ENCODE measurements around the gene LRCH4. TPM values are rescaled to one million over a fixed set of nuclear protein-coding genes. Genes with fewer than 3 reads are reported as not detected.

The LRCH4 gene
- total and polyA plus RNA-seq, 9 of the 15 experiments (the other 6 are each of a cell fraction or from before 2014, with no cell fraction given) = 0.06 to 63.3 (median 15.0) TPM

DNA sequence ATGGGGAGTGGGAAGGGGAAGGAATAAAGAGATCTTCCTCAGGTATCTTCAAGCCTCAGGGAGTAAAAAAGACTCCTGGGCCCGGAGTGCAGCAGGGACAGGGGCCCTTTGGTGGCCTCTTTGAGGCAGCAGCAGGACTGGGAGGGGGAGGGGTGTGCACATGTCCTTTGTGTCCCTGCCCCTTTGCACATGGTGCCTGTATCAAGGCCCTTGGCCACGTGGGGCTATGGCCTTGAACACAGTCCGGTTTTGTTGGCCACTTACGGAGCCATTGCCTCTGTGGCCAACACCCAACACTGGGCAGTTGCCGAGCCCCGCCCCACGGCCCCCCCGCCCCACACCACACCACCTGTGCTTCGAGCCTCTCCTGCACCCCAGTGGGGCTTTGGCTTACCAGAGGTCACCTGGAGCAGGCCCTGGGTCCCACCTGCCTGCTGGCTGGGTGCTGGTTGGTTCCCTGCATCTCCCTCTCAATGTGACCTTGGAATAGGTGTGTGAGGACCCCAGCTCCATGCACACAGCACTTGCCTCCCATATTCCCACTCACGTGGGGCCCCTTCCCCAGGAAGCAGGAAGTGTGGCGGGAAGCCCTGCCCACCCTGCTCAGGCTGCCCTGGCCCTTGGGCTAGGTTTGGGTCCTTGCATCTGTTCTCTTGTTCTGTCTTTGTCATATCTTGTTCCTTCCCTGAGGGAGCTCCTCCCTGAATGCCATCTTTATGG, 17.6 kb downstream of the LRCH4 start (continued):
- TF ChIP-seq, protein P1, sequence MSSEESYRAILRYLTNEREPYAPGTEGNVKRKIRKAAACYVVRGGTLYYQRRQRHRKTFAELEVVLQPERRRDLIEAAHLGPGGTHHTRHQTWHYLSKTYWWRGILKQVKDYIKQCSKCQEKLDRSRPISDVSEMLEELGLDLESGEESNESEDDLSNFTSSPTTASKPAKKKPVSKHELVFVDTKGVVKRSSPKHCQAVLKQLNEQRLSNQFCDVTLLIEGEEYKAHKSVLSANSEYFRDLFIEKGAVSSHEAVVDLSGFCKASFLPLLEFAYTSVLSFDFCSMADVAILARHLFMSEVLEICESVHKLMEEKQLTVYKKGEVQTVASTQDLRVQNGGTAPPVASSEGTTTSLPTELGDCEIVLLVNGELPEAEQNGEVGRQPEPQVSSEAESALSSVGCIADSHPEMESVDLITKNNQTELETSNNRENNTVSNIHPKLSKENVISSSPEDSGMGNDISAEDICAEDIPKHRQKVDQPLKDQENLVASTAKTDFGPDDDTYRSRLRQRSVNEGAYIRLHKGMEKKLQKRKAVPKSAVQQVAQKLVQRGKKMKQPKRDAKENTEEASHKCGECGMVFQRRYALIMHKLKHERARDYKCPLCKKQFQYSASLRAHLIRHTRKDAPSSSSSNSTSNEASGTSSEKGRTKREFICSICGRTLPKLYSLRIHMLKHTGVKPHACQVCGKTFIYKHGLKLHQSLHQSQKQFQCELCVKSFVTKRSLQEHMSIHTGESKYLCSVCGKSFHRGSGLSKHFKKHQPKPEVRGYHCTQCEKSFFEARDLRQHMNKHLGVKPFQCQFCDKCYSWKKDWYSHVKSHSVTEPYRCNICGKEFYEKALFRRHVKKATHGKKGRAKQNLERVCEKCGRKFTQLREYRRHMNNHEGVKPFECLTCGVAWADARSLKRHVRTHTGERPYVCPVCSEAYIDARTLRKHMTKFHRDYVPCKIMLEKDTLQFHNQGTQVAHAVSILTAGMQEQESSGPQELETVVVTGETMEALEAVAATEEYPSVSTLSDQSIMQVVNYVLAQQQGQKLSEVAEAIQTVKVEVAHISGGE (CRISPR knock-in tag; IDR thresholded peaks at IDR 0.05) = no peak
- TF ChIP-seq, protein P2, sequence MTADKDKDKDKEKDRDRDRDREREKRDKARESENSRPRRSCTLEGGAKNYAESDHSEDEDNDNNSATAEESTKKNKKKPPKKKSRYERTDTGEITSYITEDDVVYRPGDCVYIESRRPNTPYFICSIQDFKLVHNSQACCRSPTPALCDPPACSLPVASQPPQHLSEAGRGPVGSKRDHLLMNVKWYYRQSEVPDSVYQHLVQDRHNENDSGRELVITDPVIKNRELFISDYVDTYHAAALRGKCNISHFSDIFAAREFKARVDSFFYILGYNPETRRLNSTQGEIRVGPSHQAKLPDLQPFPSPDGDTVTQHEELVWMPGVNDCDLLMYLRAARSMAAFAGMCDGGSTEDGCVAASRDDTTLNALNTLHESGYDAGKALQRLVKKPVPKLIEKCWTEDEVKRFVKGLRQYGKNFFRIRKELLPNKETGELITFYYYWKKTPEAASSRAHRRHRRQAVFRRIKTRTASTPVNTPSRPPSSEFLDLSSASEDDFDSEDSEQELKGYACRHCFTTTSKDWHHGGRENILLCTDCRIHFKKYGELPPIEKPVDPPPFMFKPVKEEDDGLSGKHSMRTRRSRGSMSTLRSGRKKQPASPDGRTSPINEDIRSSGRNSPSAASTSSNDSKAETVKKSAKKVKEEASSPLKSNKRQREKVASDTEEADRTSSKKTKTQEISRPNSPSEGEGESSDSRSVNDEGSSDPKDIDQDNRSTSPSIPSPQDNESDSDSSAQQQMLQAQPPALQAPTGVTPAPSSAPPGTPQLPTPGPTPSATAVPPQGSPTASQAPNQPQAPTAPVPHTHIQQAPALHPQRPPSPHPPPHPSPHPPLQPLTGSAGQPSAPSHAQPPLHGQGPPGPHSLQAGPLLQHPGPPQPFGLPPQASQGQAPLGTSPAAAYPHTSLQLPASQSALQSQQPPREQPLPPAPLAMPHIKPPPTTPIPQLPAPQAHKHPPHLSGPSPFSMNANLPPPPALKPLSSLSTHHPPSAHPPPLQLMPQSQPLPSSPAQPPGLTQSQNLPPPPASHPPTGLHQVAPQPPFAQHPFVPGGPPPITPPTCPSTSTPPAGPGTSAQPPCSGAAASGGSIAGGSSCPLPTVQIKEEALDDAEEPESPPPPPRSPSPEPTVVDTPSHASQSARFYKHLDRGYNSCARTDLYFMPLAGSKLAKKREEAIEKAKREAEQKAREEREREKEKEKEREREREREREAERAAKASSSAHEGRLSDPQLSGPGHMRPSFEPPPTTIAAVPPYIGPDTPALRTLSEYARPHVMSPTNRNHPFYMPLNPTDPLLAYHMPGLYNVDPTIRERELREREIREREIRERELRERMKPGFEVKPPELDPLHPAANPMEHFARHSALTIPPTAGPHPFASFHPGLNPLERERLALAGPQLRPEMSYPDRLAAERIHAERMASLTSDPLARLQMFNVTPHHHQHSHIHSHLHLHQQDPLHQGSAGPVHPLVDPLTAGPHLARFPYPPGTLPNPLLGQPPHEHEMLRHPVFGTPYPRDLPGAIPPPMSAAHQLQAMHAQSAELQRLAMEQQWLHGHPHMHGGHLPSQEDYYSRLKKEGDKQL (CRISPR knock-in tag; IDR thresholded peaks at IDR 0.05; ENCODE audit: borderline replicate concordance) = no peak
- TF ChIP-seq ZNF41 (CRISPR knock-in tag; conservative IDR thresholded peaks at IDR 0.05) = no peak
- TF ChIP-seq, protein P3, sequence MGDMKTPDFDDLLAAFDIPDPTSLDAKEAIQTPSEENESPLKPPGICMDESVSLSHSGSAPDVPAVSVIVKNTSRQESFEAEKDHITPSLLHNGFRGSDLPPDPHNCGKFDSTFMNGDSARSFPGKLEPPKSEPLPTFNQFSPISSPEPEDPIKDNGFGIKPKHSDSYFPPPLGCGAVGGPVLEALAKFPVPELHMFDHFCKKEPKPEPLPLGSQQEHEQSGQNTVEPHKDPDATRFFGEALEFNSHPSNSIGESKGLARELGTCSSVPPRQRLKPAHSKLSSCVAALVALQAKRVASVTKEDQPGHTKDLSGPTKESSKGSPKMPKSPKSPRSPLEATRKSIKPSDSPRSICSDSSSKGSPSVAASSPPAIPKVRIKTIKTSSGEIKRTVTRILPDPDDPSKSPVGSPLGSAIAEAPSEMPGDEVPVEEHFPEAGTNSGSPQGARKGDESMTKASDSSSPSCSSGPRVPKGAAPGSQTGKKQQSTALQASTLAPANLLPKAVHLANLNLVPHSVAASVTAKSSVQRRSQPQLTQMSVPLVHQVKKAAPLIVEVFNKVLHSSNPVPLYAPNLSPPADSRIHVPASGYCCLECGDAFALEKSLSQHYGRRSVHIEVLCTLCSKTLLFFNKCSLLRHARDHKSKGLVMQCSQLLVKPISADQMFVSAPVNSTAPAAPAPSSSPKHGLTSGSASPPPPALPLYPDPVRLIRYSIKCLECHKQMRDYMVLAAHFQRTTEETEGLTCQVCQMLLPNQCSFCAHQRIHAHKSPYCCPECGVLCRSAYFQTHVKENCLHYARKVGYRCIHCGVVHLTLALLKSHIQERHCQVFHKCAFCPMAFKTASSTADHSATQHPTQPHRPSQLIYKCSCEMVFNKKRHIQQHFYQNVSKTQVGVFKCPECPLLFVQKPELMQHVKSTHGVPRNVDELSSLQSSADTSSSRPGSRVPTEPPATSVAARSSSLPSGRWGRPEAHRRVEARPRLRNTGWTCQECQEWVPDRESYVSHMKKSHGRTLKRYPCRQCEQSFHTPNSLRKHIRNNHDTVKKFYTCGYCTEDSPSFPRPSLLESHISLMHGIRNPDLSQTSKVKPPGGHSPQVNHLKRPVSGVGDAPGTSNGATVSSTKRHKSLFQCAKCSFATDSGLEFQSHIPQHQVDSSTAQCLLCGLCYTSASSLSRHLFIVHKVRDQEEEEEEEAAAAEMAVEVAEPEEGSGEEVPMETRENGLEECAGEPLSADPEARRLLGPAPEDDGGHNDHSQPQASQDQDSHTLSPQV (IDR thresholded peaks at IDR 0.05) = peak; percentile 40; the same call in 1 of the 2 replicates
- TF ChIP-seq, protein P4, sequence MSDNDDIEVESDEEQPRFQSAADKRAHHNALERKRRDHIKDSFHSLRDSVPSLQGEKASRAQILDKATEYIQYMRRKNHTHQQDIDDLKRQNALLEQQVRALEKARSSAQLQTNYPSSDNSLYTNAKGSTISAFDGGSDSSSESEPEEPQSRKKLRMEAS (CRISPR knock-in tag; IDR thresholded peaks at IDR 0.05) = peak; percentile 81
- TF ChIP-seq, protein P5, sequence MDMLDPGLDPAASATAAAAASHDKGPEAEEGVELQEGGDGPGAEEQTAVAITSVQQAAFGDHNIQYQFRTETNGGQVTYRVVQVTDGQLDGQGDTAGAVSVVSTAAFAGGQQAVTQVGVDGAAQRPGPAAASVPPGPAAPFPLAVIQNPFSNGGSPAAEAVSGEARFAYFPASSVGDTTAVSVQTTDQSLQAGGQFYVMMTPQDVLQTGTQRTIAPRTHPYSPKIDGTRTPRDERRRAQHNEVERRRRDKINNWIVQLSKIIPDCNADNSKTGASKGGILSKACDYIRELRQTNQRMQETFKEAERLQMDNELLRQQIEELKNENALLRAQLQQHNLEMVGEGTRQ (CRISPR knock-in tag; IDR thresholded peaks at IDR 0.05) = peak; percentile 45; the same call in 1 of the 2 replicates
- no peak for TF ChIP-seq SUPT5H (IDR thresholded peaks at IDR 0.05)
- no peak for TF ChIP-seq KLF10 (CRISPR knock-in tag; IDR thresholded peaks at IDR 0.05)
- TF ChIP-seq, protein P6, sequence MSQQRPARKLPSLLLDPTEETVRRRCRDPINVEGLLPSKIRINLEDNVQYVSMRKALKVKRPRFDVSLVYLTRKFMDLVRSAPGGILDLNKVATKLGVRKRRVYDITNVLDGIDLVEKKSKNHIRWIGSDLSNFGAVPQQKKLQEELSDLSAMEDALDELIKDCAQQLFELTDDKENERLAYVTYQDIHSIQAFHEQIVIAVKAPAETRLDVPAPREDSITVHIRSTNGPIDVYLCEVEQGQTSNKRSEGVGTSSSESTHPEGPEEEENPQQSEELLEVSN (IDR thresholded peaks at IDR 0.05; ENCODE audit: borderline replicate concordance in 1 of 2, extremely low read depth in 1 of 2, insufficient read depth in 1 of 2, insufficient read length in 1 of 2, low read depth in 1 of 2, low read length in 1 of 2, poor library complexity in 1 of 2, severe bottlenecking in 1 of 2) = peak; percentile 35 to 47

All from K562 (cell line).